ENCODE data around the gene ARNT2.

ARNT2 gene

DNA sequence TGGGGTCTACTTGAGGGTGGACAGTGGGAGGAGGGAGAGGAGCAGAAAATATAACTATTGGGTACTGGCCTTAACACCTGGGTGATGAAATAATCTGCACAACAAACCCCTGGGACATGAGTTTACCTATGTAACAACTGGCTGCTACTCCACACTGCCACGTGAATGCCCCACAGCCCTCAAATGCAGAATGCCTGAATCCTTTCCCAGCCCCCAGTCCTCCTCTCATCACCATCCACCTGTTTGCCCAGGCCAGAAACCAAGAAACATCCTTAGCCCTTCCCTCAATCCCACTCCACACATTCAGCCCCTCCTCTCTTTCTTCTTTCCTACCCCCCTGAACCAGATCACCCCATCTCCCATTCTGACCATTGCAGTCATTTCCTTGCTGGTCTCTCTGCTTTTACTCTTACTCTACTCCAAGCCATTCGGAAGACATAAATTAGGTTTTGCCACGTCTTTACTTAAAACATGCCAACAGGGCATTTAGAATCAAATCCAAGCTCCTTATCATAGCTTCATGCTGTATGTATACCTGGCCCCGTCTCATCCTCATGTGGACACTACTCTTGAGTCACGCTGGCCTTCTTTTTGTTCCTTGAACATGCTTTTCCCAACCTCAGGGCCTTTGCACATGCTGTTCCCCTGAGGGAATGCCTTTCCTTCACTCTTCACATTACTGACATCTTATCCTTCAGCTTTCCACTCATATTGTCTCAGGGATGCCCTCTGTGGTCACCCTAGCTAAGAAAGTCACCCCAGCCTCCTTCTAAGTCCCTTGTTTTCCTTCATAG is 153.5 kb downstream of the ARNT2 start:
- DNase-seq = no peak
- intact Hi-C loops (cut with DNase I) = no loop called here

DNA sequence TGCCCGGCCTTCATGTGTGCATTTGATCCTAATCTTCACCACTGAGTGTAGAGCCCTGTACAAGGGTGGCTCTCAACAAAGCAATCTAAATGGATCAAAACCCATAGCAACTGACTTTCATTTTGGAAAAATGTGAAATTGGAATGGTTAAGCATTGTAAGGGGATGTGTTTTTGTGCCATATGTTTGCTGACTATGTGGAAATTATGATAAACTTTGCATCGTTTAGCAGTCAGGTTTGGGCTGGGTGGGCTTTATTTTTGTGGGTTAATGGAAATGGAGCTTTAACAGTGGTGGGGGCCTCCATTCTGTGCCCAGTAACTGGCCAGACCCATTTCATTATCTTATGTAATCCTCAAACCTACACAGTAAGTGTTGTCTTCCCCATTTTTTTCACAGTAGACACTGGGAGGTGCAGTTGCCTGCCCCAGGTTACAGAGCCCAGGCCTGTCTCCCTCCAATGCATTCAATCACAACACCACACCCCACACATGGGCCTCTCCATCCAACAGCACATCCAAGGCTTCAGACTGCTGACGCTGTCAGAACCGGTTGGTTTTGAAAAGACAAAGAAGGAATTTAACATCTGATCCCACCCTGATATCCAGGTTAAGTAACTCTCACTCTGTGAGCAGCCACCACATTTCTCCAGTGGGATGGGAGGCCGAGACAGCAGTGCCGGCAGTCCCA is 154.6 kb downstream of the ARNT2 start:
- intact Hi-C loops (cut with DNase I) = no loop called here
- DNase-seq = no peak

DNA sequence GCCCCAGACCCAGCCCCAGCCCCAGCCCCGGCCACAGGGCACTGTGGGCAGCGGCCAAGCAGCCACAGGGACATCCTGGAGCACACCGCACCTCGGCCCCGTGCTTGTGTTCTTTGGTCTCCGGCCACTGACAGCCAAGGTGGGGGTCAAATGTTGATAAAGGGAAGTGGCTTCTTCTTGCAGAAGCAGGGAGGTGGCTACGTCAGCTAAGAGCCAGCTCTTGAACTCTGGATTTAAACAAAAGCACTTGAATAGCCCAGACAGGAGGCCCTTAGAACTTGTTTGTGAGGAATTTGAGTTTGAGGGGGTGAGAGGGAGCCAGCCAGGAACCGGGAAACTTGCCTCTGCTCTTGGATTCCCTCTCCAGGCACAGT is 155.1 kb downstream of the ARNT2 start:
- intact Hi-C loops (cut with DNase I) = no loop called here
- no peak for DNase-seq

DNA sequence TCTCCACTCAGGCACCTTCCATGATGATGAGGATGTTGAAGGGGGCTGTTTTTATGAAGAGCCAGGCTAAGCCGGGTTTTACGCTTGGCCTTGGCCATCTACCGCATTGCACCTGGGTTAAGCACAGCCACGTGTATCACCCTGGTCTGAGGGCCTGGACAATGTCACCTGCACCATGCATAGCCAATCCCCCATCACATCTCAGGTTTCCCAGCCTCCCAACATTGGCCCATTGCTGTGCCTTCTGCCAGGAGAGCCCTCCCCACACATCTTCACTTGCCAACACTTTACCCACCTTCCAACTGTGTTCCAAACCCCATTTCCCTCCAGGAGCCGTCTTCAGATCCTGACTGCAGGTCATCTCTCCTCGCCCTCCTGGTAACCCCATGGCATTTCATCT is 155.6 kb downstream of the ARNT2 start:
- intact Hi-C loops (cut with DNase I) = no loop called here
- DNase-seq = no peak

DNA sequence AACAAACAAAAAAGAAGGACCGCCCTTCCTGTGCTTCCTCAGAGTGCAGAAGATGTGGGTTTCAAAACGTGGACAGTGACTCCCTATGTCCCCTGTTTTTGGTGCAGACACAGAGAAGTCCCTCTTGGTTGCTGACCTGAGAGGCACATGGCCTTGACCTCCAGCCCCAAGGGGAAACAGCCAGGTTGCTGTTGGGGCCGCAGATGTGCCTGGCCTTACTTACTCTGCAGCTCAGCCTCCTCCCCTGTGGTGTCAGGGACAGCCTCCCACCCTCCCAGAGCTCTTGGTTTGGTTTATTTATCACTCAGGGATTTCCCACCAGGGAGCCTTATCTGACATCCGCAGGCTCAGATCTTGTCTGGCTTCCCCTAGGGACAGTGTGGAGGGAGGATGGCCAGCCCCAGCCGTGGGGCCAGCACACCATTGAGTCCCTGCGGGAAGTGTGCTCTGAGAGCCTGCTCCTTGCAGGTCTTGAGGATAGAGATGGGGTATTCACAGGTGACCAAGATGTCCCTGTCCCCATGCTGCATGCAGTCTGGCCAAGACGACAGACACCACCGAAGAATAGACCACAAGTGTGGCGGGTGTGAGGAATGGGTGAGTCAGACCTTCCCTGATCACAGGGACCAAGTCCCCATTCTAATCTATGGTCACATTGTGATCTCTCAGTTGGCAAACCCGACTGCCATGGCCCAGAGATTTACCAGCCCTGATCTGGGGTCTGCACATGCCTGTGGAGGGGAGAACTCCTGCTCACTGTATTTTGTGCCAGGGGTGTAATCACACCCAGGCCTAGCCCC is 156.6 kb downstream of the ARNT2 start:
- intact Hi-C loops (cut with DNase I) = no loop called here

DNA sequence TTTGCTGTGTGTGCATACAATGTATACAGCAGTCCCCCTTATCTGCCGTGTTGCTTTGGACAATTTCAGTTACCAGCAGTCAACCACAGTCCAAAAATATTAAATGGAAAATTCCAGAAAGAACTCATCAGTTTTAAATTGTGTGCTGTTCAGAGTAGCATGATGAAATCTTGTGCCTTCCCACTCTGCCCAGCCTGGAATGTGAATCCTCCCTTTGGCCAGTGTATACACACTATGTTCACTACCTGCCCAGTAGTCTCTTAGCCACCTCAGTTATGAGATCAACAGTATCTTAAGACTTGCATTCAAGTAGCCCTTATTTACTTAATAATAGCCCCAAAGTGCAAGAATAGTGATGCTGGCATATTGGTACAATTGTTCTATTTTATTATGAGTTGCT is 157.3 kb downstream of the ARNT2 start:
- DNase-seq = no peak
- intact Hi-C loops (cut with DNase I) = no loop called here

More for the DNA sequence above, 156.6 kb downstream of the ARNT2 start:
- DNase-seq = no peak

DNA sequence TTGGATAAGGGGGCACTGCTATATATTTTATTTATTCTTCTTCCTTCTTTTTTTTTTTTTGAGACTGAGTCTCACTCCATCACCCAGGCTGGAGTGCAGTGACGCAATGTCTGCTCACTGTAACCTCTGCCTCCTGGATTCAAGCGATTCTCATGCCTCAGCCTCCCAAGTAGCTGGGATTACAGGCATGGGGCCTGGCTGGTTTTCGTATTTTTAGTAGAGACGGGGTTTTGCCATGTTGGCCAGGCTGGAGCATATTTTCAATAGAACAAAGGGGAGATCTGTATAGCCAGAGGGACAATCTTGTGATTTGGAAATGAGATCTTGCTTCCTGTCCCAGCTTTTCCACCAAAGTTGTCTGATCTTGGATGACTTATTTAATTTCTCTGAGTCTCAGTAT is 157.9 kb downstream of the ARNT2 start:
- DNase-seq = no peak
- intact Hi-C loops (cut with DNase I) = no loop called here

DNA sequence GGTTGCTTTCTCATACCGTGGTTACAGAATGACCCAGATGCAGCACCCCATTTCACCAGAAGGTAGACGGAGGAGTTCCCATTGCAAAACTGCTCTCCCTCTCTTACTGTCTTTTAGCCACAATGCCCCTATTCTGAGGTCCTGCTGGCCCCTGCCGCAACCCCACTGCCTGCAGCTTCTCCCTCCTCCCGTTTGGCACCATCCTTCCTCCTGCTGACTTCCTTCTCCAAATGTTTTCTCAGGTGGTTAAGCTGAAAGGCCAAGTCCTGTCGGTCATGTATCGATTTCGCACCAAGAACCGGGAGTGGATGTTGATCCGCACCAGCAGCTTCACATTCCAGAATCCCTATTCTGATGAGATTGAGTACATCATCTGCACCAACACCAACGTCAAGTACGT is 158.7 kb downstream of the ARNT2 start:
- intact Hi-C loops (cut with DNase I) = no loop called here
- DNase-seq = no peak

DNA sequence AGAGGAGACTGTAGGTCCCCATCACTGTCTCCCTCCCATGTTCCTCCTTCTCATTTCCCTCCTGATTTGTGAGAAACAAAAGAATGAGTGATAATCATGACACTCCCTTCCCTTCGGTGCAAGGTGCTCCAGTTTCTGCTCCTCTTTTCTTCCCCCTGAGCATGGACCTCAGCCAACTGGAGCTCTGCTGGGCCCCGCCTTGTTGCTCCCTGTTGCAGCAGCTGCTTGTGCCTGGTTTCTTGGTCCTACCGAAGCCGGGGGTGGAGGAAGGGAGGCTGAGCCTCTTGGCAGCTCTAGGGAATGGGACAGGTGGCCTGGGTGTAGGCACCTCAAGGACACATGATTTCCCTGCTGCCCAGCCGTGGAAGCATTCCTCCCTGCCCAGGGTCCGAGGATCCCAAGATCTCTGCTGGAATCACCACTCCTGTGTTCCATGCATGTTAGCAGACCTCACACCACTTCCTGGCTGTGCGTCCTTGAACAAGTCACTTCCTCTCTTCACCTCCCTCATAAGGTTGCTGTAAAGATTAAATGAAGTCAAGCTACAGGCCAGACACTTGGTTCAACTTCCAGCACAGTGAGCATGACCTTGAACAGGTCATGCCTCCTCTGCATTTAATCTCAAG is 159.3 kb downstream of the ARNT2 start:
- DNase-seq = peak in 36 of 42 donors; percentile 31 to 90 (median 64)

DNA sequence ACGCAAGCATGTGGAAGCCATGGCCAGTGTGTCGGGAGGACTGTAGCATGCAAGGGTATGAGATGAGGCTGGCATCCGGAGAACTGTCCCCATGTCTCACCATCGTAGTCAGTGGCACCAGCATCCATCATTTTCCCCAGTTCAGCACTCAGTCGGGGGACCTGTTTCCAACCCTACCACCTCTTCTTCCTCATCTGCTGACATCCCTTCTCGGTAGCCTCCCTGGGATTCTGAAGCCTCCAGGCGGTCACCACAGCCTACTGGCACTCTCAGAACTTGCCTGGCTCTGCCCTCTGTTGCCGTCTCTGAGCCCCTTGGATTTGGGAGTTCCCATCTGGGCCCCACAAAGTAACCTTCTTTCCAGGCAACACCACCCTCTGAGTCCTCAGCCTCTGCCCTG is 159.9 kb downstream of the ARNT2 start:
- intact Hi-C loops (cut with DNase I) = no loop called here
- peak in 1 of 42 donors; percentile 31 for DNase-seq

More for the DNA sequence above, 159.3 kb downstream of the ARNT2 start:
- intact Hi-C loops (cut with DNase I) = no loop called here

DNA sequence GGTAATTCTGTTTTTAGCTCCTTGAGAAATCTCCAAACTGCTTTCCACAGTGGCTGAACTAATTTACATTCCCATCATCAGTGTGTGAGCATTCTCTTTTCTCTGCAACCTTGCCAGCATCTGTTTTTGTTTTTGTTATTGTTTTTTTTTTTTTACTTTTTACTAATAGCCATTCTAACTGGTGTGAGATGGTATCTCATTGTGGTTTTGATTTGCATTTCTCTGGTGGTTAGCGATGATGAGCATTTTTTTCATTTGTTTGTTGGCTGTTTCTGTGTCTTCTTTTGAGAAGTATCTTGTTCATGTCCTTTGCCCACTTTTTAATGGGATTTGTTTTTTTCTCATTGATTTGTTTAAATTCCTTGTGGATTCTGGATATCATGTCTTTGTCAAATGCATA is 161.2 kb downstream of the ARNT2 start:
- DNase-seq = no peak
- intact Hi-C loops (cut with DNase I) = no loop called here

DNA sequence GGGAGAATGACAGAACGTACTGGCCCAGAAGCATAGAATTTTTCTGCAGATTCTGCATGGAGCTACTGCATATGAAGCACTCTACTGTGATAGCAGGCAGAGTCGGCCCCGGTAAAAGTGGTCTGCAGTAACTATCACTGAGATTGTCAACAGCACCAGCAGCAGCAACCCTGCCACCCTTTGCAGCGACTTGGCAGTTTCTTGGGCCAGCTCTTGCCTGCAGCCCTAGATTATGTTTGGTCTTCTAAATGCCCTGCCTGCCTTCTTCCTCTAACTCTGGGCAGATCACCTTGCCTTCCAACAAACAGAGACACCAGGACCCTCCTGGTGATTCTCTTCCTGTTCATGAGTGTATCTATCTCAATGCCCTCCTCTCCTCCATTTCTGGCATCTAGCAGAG is 161.8 kb downstream of the ARNT2 start:
- DNase-seq = peak in 3 of 42 donors; percentile 3 to 30 (median 25)
- intact Hi-C loops (cut with DNase I) = no loop called here

DNA sequence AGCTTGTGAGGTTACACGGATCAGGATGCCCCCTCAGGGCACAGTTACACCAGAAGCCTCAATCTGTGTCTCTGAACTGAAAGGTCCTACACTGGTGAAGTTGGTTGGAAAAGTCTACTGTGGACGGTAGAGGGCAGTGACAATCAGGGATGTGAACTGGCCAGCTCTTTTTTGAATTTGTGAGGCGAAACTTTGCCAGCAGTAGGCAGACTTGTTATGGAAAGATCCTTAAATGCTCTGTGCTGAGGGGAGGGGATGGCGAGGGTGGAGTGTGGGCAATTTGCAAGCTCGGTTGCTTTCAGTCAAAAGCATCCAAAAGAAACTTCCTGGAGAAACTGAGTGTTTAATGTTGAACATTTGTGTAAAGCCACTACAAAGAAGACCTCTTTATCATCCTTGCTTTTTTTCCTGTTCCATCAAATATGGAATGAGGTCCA is 163.6 kb downstream of the ARNT2 start:
- peak in 36 of 42 donors; percentile 41 to 87 (median 65) for DNase-seq
- intact Hi-C loops (cut with DNase I) = no loop called here

DNA sequence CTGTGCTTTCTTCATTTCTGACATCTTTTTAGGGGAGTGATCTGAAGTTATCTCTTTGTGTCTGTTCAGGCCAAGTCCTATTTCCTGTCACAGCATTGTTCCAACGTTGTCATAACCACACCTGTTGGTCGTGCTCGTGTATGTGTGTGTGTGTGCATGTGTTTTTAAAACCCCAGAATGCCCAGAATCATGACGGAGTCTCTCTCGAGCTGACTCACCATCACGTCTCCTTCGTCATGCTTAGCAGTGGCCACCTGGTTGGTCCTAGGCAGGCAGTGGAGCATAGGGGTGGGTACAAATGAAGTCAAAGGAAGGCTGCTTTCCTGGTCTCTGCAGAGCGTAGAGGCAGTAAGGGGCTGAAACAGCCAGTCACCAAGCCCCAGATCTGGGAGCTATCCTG is 164.1 kb downstream of the ARNT2 start:
- peak in 1 of 42 donors; percentile 37 for DNase-seq
- intact Hi-C loops (cut with DNase I) = no loop called here

DNA sequence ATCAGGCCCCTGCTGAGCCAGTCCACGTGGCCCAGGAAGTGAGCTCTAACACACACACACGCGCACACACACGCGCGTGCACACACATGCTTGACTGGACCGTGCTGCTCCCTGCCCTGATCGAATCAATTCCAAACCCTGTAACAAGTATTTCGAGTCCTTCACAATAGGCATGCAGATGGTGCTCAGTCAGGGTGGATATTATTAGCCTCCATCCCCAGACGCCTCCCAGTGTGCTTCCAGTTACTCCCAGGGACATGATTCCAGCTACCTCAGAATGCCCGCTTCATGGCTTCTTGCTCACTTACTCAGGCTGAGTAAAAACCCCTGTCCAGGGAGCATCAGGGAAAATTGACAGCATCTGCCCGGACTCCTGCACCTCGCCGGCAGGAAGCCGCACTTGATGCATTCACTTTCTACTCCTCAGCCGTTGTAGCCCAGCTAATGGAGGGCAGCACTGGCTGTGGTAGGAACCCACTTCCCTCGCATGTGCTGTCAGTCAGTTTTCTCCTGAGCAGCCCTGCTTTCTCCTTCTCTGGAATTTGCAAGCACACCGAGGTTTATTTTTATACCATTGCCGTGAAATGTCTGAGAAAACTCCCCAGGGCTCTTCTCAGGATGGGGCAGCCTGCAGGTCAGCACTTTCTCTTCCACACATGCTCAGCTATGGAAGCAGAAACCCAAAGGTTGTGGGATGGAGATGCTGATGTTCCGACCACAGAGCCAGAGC is 164.9 kb downstream of the ARNT2 start:
- DNase-seq = peak in 6 of 42 donors; percentile 10 to 59 (median 32)
- intact Hi-C loops (cut with DNase I) = no loop called here

DNA sequence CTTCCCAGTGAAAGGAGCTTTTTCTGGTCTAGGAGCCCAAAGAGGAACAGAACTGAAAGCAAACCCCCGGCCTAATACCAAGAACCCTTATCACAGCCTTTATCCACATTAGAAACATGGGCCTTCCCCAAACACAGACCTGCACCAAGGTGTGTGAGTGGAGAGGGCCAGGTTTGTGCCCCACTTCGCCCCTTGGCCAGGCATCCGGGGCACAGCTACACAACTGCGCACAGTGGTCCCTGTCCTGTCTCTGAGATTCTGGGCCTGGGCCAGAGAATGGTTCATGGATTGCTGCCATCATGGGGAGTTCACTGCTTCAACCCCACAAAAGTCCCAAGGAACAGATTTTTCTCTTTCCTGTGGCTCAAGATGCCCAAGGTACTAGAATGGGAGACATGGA is 165.5 kb downstream of the ARNT2 start:
- peak in 1 of 42 donors; percentile 5 for DNase-seq
- intact Hi-C loops (cut with DNase I) = no loop called here

DNA sequence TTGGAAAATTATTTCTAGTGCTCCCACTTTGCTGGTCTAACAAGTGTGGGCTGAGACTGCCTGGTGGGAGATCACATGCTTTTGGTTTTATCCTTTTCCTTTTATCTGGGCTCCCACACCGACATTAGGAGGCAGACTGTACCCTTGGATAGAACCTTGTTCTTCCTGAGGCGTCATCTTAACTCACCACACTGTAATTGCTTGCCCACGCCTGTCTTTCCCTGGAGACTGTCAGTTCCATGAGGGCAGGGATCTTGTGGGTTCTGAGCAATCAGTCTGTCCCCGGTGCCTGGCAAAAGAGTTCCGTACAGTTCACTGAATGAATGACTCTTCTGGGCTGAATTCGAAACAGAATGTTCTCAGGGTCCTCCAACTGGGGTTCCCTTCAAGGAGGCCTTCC is 166.4 kb downstream of the ARNT2 start:
- intact Hi-C loops (cut with DNase I) = no loop called here
- DNase-seq = peak in 6 of 42 donors; percentile 20 to 52 (median 37)

DNA sequence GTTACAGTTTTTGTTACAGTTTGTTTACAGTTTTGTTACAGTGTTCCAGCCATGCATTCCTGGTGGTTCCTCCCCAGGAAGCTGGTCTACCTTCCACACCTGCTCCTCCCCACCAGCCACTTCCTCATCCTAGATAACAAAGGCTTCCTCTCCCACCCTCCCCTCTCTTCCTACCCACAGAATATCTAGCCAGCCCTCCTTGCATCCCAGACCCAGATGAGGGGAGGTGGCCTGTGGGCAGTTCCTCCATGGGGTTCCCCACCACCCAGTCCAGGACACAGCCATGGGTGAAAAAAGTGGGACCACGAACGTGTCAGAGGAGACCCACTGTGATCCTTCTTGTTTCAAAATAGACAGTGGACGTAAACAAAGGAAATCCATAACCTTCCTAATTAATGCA is 168.2 kb downstream of the ARNT2 start:
- intact Hi-C loops (cut with DNase I) = no loop called here

DNA sequence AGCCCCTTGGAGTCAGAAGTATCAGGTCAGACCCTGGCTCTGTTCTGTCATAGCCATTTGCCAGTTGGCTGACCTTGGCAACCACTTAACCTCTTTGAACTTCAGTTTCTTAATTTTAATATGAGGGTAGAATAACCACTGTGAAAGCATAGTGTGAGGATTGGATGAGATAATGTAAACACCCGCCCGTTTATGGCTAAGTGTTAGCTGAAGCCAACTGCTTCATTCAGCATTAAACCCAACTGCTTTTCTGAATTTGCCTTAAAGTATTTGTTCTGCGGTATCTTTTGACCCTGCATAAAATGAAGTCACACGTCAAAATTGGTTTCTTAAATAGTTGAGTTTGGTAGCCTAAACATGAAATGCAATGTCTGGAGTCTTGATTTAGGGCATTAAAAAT is 169.4 kb downstream of the ARNT2 start:
- intact Hi-C loops (cut with DNase I) = no loop called here
- peak in 1 of 42 donors; percentile 0 for DNase-seq

More for the DNA sequence above, 168.2 kb downstream of the ARNT2 start:
- DNase-seq = peak in 4 of 42 donors; percentile 2 to 14 (median 6)
